Testis (tissue), 2 donors: ENCODE data around the gene MEA1.

Source experiments
- CTCF ChIP-seq, 3 experiments: fragments of 450-650 bp in 2 of 3; fragments of 200-600 bp in 1 of 3; sonication (generic) in 1 of 3; IDR thresholded peaks; one replicate each; pipeline ENCODE4 v1.5.1; 2016 to 2019; ENCODE audit warnings: antibody characterized with exemption in 3 of 3, mild to moderate bottlenecking in 2 of 3, moderate library complexity in 1 of 3
- POLR2A ChIP-seq: fragments of 450-650 bp; IDR thresholded peaks from one replicate; pipeline ENCODE4 v1.6.1; 2017; ENCODE audit warnings: antibody characterized with exemption, mild to moderate bottlenecking, moderate library complexity

- TF ChIP-seq POLR2A = no peak
- no peak for TF ChIP-seq CTCF (IDR thresholded peaks at IDR 0.05)
Observed at GRCh38 chr6:43013097-43013842, 476 bp downstream of the MEA1 start.
